ENCODE measurements around the gene KRTAP10-5. TPM values are rescaled to one million over a fixed set of nuclear protein-coding genes. Genes with fewer than 3 reads are reported as not detected.

The KRTAP10-5 gene
- polyA plus RNA-seq, 1 donor: not detected

DNA sequence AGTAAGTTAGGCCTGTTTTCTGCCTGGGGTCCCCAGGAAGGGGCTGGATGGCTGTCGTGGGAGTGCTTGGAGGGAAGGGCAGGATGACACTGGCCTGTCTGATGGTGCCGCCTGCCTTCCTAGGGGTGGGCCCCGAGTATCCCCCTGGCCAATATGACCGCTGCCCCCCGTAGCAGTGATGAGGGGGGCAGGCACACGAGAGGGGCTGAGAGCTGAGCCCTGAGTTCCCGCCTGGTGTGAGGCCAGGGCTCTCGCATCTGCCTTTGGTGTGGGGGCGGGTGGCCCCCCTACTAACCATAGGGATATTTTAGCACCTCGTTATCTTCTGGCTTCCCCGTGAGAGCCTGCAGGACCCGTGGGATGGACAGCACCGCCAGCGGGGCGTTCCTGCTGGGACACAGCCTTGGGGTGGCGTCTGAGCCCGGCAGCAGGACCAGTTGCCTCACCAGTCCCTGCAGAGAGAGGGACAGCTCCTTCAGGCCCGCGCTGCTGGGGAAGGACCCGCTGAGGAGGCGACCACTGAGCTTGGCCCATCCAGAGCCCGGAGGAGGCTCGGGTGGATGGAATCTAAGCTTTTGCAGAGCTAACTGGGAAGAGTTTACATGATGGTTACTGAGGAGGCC, 50.8 kb downstream of the KRTAP10-5 start:
- no peak for DNase-seq

Other genes with a start within 250 kb of the KRTAP10-5 start
- 20.1 TPM for gene CFAP410, start 241.2 kb downstream of the KRTAP10-5 start, polyA plus RNA-seq (ENCODE audit: insufficient read length)
- gene TRPM2, start 227.0 kb downstream of the KRTAP10-5 start, polyA plus RNA-seq (ENCODE audit: insufficient read length): 2.1 TPM
- gene LRRC3, start 125.1 kb downstream of the KRTAP10-5 start, polyA plus RNA-seq (ENCODE audit: insufficient read length): 2.4 TPM
- not detected for gene KRTAP10-1, start 40.4 kb downstream of the KRTAP10-5 start, polyA plus RNA-seq (ENCODE audit: insufficient read length)
- gene KRTAP10-2, start 29.1 kb downstream of the KRTAP10-5 start, polyA plus RNA-seq (ENCODE audit: insufficient read length): not detected
- gene KRTAP10-3, start 21.8 kb downstream of the KRTAP10-5 start, polyA plus RNA-seq (ENCODE audit: insufficient read length): not detected
- not detected for gene KRTAP10-4, start 6.9 kb downstream of the KRTAP10-5 start, polyA plus RNA-seq (ENCODE audit: insufficient read length)
- gene KRTAP10-6, start 11.9 kb upstream of the KRTAP10-5 start, polyA plus RNA-seq (ENCODE audit: insufficient read length): not detected
- gene KRTAP10-7, start 20.0 kb upstream of the KRTAP10-5 start, polyA plus RNA-seq (ENCODE audit: insufficient read length): not detected
- gene KRTAP10-8, start 31.5 kb upstream of the KRTAP10-5 start, polyA plus RNA-seq (ENCODE audit: insufficient read length): not detected
- not detected for gene KRTAP10-9, start 46.5 kb upstream of the KRTAP10-5 start, polyA plus RNA-seq (ENCODE audit: insufficient read length)
- gene KRTAP10-10, start 56.8 kb upstream of the KRTAP10-5 start, polyA plus RNA-seq (ENCODE audit: insufficient read length): not detected
- gene KRTAP10-11, start 65.8 kb upstream of the KRTAP10-5 start, polyA plus RNA-seq (ENCODE audit: insufficient read length): not detected
- gene KRTAP12-4, start 74.1 kb upstream of the KRTAP10-5 start, polyA plus RNA-seq (ENCODE audit: insufficient read length): not detected
- not detected for gene KRTAP12-3, start 77.3 kb upstream of the KRTAP10-5 start, polyA plus RNA-seq (ENCODE audit: insufficient read length)
- gene KRTAP12-2, start 86.3 kb upstream of the KRTAP10-5 start, polyA plus RNA-seq (ENCODE audit: insufficient read length): not detected
- not detected for gene KRTAP12-1, start 101.6 kb upstream of the KRTAP10-5 start, polyA plus RNA-seq (ENCODE audit: insufficient read length)
- not detected for gene KRTAP10-12, start 116.6 kb upstream of the KRTAP10-5 start, polyA plus RNA-seq (ENCODE audit: insufficient read length)
- 0.14 TPM for gene TSPEAR, start 131.0 kb upstream of the KRTAP10-5 start, polyA plus RNA-seq (ENCODE audit: insufficient read length)
- gene UBE2G2, start 221.2 kb upstream of the KRTAP10-5 start, polyA plus RNA-seq (ENCODE audit: insufficient read length): 86.3 TPM
- 61.7 TPM for gene SUMO3, start 237.5 kb upstream of the KRTAP10-5 start, polyA plus RNA-seq (ENCODE audit: insufficient read length)

Measured in hindlimb muscle (tissue), 1 donor.